Dermis blood vessel endothelial cell (primary cell): ENCODE results near the gene IQCF6. TPM values are rescaled to one million over a fixed set of nuclear protein-coding genes. Genes with fewer than 3 reads are reported as not detected.
"Not testable (repeated sequence)": the region's sequence is repeated elsewhere in the genome, so short reads cannot be mapped to it uniquely, and the experiment has no call there.

Experiments used
- DNase-seq: peaks from one replicate; pipeline ENCODE4 v3.0.0; 2010
- total RNA-seq: library from RNA; depleted of rRNA; stranded (reverse); fragments of >200 nt; gene quantifications from 2 replicates; pipeline ENCODE4 v1.2.3, GENCODE V29; 2014

IQCF6 gene
- not detected in 2 replicates for total RNA-seq

DNA sequence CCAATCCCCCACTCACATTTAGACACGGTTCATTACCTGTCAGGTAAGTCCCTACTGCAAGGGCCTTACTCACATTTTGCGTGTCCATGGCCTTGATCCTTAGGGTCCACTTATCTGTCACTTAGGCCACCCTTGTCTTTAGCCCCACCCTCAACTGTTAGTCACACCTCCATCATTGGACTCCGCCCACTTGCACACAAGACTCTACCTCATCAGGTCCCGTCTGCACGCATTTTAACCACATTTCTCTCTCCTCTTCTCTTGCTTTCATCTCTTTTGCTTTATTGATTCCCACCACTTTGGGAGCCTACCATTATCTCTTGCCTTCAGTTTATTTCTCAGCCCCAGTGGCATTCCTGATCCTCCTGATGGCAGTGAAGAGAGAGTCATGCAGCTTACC, at the start of gene IQCF6:
IQCF6 (minus strand) TSS at position 101 of the 400 bp plus-strand sequence; CDS start at position 88, 13 bp downstream.
- DNase-seq = no peak

DNA sequence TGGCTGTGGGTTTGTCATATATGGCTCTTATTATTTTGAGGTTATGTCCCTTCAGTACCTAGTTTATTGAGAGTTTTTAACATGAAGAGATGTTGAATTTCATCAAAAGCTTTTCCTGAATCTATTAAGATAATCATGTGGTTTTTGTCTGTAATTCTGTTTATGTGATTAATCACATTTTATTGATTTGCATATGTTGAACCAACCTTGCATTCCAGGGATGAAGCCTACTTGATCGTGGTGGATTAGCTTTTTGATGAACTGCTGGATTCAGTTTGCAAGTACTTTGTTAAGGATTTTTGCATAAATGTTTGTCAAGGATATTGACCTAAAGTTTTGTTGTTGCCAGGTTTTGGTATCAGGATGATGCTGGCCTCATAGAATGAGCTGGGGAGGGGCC, 49.3 kb upstream of the IQCF6 start:
- DNase-seq = no peak

DNA sequence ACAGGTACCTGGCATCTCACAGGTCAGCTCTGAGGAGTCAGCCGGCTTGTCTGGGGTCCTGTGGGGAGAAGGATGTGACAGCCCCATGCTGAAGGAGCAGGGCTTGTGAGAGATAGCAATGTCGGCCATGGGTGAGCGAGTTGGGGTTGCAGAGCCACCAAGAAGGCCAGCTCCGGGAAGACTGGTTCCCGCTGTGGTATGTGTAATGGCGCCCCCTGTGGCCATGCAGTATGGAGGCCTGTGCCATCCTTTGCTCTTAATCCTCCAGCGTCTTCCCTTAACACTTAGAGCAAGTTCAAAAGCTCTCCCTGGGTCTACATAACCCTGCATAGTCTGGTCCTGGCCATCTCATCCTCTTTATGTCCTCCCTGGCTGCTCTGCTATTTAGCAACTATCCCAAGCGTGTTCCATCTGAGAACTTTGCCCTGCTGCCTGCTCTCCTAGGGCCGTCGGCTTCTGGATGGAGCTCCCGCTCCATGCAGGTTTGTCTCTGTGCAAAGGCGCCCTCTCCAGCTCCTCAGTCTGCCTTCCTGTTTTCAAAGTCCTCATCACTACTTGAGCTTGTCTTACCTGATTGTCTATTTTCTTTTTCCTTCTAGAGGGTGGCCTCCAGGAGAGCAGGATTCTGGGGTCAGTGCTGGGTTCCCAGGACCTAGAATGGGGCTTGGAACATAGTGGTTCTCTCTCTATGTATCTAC, 40.8 kb upstream of the IQCF6 start:
- peak; percentile 4 for DNase-seq

DNA sequence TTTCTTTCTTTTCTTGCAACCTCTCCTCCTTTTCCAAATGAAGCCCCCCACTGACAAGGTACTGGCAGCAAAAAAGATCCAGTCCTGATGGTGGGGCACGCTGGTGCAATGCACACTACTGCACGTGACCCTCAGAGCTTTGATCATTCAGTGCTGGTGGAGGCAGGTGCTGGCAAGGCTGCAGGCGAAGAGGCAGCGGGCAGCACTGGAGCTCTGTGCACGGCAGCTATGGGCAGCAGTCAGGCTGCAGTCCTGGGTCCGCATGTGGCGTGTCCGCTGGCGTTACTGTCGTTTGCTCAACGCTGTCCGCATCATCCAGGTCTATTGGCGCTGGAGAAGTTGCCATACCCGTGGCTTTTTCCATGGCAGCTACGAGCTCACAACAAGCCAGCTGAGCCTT, 40.1 kb upstream of the IQCF6 start:
- DNase-seq = no peak

DNA sequence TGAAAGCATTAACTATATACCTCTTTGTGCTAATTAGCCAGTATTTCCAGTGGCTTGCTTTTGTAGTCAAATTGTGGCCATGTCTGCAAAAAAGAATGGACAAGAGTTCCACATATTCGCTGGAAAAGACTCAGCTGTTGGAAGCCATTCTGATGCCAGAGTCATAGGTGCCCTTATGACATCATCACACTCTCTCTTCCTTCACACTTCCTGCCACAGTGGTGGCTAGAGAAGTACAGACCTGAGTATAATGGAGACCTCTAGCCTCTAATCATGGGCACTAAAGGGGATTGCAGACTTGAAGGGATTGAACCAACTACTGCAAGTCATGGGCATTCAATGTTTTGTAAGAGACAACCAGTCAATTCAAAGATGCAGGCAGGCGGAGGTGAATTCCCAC, 38.3 kb upstream of the IQCF6 start:
- no peak for DNase-seq

DNA sequence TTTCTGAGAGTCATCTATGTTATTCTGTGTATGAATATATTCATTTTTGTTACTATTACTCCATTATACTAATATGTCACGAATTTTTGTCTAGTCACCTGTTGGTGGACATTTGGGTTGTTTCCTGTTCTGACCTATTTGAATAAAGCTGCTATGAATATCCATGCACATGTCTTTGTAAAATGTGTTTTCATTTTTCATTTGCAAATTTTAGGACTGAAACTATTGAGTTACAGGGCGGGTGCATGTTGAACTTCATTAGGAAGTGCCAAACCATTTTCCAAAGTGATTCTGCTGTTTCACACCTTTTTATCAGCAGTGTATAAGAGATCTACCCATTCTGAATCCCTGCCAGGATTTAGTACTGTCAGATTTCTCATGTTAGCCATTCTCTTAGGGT, 37.7 kb upstream of the IQCF6 start:
- no peak for DNase-seq

DNA sequence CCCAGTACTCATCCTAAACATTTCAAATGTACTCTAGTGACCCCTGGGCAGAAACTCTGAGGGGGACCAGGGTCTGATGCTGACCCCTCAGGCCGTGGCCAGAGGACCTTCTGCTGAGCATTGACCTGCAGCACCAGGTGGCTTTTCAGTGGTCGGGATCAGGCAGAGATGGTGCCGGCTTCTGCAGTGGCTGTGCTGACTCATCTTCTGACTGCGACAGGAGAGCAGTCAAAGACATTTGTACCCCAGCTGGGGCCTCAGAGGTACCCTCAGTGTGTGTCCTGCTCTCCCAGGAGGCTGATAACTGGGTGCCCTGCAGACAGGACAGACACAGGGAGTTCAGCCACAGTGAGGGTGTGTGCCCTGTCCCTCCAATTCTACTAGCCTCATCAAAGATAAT, 36.6 kb upstream of the IQCF6 start:
- no peak for DNase-seq

DNA sequence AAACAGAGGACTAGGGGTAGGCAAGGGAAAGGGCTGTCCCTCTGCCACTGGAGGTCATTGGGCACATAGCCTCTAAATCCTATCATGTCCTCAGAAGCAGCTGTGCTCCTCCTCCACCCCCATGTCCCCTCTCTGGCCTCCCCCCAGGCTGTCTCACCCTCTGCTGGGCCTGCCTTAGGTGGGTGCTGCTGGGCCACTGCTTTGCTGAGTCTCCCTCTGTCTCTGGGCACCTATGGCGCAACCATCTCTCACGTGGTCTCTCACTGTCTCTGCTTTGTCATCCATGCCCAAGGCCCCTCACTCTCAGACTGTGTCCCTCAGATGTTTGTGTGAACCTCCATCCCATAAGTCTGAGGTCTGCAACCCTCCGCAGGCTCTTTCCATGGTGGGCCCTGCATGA, 35.0 kb upstream of the IQCF6 start:
- no peak for DNase-seq

DNA sequence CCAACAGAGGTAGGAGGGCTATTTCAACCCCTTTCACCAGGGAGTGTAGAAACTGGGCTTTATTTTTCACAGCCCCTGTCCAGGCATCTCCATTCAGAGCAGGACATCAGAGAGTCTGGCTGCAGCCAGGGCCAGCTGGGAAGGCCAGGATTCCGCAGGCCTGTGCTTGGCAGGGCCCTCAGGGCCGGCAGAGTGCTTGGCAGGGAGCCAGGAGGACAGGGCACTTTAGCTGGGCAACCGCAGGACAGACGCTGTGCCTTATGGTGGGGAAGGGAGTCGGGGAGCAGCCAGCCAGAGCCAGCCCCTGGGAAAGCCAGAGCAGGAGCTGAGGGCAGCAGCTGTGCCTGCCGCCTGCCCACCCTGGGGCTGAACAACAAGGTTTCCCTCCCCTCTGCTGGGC, 34.5 kb upstream of the IQCF6 start:
- no peak for DNase-seq

DNA sequence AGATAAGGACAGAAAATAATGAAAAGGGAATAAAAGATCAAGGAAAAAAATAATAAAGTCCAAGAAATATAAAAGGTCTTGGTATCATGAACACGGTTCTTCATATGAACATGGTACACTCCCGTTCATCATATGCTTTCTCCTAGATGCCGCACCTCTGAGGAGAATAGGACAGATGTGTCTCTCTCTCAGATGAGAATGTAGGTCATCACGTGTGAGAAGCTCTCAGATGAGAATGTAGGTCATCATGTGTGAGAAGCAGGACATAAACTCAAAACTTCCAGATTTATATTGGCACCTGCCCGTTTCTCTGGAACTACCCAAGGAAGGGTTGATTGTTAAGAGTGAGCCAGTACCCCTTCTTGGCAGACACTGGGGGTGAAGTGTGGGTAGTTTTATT, 29.9 kb upstream of the IQCF6 start:
- no peak for DNase-seq

DNA sequence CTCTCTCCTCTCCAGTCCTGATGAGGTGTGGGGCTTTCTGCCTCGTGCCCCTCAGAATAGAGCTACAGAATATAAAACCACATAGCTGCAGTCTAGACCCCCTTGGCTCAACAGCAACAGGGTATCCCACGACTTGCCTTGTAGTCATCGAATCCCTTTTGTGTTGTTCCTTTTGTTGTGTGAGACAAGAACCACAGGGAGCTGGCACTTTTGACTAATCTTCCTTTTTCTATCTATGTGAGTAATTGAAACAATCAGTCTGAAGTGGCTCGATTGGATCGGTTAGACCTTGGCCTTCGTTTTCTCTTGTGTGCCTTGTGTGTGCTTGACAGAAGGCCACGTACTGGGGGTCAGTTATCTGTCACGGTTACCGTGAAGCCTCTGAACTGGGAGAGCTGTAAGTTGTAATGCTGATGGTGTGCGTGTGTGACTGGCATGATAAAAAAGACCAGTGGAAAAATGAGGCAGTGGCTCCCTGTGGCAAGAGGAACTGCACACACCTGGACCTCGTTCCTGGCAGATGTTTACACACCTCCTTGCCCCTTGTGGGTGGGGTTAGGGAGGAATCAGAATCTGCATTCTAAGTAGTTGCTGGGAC, 23.2 kb upstream of the IQCF6 start:
- DNase-seq = no peak

DNA sequence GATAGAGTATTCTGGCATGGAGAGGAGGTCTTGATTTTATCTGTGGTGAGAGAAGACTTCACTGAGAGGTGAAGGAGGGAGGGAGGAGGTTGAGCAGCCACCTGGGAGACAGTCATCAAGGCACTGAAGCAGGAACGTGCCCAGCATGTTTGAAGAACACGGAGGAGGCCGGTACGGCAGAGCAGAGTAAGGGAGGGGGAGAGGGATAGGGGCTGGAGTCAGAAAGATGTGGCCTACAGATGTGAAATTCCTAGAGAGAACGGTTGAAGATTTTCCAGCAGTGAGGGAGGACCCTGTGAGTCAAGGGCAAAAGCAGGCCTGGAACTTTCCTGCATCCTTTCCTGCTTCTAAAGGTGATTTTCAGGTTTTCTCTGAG, 21.7 kb upstream of the IQCF6 start:
- DNase-seq = no peak

DNA sequence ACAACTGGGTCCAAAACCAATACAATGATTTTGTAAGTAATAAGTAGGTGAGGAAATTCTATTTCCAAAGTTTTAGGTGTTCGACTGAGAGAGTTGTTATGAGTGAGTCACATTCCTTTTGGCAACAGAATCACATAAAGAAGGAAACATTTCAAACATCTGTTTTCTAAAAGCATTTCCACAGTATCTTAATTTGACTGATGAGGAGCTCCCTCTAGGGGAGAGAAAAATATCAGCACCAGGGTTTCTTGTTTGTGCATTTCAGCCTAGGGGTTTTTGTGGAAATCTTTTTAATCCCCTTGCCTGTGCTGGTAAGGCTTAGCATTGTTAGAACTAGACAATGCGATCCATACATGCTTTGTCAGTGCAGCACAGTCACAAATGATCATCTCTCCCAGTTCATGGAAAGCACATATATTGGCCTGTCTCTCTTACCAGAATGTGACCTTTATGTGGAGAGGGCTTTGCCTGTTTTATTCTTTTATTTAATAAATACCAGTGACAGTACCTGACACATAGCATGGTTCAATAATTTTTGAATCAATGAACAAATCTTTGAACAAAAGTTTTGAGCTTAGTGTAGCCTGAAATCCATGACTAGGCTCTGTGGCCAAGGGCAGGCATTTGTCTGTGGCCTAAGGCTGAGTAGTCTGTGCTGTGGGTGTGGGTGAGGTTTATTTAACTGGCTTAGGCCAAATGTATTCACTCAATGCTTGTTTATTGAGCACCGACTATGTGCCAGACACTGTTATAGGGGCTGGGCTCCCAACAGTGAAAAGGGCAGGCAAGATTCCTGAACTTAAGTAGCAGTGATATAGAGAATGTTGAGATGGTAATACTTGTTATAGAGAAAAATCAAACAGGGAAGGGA, 21.1 kb upstream of the IQCF6 start:
- DNase-seq = peak; percentile 82

DNA sequence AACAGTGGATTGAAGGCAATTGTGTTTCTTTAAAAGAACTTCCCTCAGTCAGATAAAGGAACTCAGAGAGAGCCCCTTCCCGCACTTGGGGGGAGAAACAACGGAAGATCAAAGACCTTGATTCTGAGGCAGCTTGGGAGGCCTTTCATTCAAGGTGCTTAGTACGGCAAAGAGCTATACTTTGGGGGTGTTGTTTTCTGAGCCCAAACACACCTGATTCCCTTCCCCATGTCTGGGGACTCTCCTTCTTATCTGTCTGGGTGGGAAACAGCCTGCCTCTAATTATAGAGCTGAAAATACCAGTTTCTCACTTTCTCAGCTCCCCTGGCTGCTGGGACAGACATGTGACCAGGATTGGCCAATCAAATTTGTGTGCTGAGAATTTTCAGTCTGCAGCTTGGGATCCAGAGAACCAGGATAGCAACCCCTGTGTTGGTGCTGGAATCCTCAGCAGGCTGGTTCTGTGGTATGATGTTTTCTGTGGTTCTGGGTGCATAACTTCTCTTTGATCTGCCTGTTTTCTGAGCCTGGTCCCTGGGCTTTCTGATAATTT, 19.4 kb upstream of the IQCF6 start:
- DNase-seq = no peak

DNA sequence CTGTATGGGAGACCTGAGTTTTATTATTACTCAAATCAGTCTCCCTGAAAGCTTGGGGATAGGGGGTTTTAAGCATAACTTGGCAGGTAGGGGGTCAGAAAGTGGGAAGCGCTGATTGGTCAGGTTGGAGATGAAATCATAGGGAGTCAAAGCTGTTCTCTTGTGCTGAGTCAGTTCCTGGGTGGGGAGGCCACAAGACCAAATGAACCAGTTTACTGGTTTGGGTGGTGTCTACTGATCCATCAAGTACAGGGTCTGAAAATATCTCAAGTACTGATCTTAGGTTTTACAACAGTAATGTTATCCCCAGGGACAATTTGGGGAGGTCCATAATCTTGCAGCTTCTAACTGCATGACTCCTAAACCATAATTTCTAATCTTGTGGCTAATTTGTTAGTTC, 17.8 kb upstream of the IQCF6 start:
- no peak for DNase-seq

DNA sequence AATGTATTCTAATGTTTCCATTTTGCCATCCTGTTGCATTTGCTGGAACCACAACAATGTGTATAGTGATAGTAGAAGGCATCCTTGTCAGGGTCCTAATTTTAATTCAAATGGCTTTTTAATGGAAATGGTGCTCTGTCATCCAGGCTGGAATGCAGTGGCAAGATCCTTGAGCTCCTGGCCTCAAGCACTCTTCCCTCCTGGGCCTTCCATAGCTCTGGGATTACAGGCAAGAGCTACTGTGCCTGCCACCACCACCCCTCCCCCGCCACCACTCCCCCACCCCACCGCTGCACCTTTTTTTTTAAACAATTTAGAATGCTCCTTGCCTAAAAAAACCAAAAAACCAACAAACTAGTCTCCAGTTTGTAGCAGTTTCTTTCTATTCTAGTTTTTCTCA, 15.2 kb upstream of the IQCF6 start:
- no peak for DNase-seq

DNA sequence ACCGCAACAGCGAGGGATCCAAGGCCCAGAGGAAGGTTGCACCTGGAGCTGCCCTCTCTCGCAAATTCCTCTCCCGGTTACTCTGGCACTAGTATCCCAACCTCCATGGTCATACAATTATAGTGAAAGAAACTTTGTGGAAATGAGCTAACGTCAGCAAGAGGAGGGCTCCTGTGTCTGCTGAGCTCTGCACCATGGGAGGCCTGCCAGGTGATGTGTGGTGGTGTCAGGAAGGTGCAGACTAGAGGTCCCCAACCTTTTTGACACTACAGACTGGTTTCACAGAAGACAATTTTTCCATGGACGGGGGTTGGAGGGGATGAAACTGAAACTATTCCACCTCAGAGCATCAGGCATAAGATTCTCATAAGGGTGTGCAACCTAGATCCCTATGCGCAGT, 13.2 kb upstream of the IQCF6 start:
- no peak for DNase-seq

DNA sequence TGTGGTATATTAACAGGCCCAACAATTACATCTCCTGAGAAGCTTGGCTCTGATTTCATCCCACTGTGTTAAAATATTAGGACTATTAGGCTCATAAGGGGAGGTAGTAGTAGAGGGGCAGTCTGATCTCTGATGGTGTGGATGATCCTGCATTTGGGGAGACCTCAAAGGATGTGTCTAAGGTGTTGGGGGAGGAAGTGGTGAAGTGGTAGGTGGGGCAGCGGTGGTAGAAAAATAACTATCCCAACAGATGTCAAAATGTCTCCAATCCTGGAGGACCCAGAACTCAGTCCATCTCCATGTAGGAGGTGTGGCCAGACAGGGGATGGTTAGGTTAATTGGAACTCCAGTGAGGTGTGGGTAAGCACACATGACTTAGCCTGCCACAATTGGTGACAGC, 10.4 kb upstream of the IQCF6 start:
- DNase-seq = no peak

DNA sequence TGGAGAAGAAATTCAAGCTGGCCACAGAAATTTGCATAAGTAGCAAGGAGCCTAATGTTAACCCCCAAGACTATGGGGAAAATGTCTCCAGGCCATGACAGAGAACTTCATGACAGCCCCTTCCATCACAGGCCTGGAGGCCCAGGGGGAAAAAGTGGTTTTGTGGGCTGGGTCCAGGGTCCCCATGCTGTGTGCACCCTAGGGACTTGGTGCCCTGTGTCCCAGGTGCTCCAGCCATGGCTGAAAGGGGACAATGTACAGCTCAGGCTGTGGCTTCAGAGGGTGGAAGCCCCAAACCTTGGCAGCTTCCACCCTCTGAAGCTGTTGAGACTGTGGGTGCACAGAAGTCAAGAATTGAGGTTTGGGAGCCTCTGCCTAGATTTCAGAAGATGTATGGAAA, 8.5 kb upstream of the IQCF6 start:
- DNase-seq = not testable (repeated sequence)

DNA sequence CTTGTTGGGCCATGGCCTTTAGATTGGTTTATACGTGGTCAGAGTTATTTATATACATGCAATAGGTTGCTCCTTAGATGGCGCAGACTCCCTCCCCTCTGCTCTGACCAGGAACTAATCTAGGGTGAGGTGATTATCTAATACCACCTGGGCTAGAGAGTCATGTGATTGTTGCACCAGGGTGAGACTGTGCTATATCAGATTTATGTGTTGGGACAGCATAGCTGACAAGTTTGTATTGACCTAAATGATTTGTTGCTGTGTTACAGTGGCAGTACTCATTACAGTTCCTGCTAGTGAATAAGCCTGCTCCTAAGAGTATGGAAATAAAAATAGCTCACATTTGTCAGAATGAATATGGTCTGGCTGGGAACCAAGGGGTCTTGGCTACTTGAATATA, 7.2 kb upstream of the IQCF6 start:
- no peak for DNase-seq

DNA sequence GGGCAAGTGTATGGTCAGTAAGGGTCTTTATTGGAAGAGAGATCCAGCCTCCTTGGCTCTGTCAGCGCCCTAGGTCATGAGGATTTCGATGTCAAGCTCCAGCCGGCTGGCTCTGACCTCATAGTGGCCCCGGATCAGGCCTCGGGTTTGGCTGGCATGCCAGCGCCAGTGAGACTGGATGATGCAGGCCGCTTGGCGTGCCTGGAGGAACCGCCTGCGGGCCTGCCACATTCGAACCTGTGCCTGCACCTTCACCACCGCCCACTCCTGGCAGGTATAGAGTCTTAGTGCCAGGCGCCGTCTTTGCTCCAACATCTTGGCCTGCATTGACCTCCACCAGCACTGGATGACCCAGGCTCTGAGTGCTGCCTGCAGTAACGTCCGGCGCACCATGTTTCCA, 483 bp downstream of the IQCF6 start:
- no peak for DNase-seq

DNA sequence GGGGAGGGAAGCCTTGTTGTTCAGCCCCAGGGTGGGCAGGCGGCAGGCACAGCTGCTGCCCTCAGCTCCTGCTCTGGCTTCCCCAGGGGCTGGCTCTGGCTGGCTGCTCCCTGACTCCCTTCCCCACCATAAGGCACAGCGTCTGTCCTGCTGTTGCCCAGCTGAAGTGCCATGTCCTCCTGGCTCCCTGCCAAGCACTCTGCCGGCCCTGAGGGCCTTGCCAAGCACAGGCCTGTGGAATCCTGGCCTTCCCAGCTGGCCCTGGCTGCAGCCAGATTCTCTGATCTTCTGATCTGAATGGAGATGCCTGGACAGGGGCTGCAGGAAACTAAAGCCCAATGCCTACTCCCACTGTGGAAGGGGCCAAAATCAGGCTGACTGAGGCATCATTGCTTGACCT, 1.1 kb downstream of the IQCF6 start:
- no peak for DNase-seq

DNA sequence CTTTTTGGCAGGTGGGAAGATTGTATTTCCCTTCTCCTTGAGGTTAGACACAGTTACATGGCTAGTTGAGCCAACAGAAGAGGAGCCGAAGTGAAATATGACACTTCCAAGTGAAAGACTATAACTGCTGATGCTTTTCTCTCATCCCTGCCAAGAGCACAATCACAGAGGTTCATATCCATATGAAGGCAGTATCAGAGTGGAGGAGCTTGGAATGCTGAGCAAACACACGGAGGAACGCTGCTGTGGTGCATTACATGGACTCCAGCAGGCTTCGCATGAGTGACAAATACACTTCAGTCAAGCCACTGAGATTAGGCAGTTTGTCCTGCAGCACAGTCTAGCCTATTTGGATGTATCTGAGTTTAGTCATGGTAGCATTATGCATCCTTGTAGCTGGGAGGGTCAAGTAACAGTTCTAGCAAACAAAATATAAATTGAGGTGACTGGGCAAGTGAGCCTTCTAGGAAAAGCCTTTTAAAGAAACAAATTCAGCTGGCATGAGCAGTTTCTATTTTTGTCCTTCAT, 5.4 kb downstream of the IQCF6 start:
- no peak for DNase-seq
